Tongue (tissue), 2 donors: Measurements from ENCODE around the gene PHYHD1. TPM values are rescaled to one million over a fixed set of nuclear protein-coding genes. Genes with fewer than 3 reads are reported as not detected.
"Not testable (repeated sequence)": the region's sequence is repeated elsewhere in the genome, so short reads cannot be mapped to it uniquely, and the experiment has no call there.

Source experiments
- DNase-seq: peaks from one replicate; pipeline ENCODE4 v3.0.0-alpha.2; 2015
- total RNA-seq: library from RNA; depleted of rRNA; stranded (reverse); fragments of >200 nt; gene quantifications from one replicate; pipeline ENCODE4 v1.2.3, GENCODE V29; 2014

The PHYHD1 gene
- total RNA-seq, 1 donor from 2014 or later = 26.0 TPM

GRCh38 chr9:128923493-128923883 is 2.7 kb downstream of the PHYHD1 start:
- DNase-seq = no peak

- peak; percentile 77 for DNase-seq
These were observed 7.1 kb downstream of the PHYHD1 start for GRCh38 chr9:128927731-128928411.

GRCh38 chr9:128928624-128929023 is 7.8 kb downstream of the PHYHD1 start:
- no peak for DNase-seq

DNA sequence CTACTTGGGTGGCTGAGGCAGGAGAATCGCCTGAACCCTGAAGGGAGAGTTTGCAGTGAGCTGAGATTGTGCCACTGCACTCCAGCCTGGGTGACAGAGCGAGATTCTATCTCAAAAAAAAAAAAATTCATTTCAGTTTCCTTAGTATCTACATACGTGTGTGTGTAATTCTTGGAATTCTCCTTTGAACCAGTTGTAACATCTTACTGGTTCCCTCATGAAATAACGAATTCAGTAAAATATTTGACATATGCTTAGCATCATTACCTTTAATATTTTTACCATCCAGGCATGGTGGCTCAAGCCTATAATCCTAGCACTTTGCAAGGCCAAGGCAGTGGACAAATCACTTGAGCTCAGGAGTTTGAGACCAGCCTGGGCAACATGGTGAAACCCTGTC is 8.8 kb downstream of the PHYHD1 start:
- no peak for DNase-seq

DNA sequence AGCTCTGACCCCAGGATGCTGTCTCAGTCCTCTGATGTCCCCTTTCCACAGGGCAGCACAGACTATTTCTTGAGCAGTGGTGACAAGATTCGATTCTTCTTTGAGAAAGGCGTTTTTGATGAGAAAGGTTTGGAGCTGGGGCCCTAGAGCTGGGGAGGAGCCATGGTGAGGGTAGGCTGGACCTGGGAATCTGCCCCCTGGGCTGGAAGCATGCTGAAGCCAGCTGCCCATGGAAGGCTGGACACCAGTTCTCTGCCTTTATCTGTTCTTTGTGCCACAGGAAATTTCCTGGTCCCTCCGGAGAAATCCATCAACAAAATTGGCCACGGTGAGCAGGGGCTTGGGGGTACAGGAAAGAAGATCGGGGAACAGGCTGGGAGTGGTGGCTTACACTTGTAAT is 12.9 kb downstream of the PHYHD1 start:
- DNase-seq = no peak

DNA sequence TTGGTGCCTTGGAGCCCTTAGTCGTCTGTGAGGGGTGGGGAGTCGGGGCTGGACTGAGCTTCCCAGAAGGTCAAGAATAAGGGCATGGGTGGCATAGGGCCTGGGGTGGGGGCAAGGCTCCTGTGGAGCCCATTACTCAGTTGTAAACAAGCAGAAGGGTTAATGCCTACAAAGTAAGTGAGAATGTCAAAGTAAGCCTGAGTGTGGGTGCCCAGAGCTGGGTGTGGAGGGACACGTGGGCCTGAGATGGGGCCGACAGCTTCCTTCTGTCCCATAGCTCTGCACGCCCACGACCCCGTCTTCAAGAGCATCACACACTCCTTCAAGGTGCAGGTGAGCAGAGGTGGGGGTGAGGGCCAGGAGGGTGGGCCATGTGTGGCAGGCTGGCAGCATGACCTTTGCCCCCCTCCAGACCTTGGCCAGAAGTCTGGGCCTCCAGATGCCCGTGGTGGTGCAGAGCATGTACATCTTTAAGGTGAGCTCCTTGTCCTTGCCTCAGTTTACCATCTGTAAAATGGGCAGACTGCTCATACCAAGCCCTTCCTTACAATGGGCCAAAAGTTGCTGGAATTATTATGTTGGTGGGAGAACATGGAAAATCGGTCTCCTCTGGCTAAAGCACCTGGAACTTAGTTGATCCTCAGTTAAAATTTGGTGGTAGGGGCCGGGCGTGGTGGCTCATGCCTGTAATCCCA is 15.5 kb downstream of the PHYHD1 start:
- no peak for DNase-seq

DNA sequence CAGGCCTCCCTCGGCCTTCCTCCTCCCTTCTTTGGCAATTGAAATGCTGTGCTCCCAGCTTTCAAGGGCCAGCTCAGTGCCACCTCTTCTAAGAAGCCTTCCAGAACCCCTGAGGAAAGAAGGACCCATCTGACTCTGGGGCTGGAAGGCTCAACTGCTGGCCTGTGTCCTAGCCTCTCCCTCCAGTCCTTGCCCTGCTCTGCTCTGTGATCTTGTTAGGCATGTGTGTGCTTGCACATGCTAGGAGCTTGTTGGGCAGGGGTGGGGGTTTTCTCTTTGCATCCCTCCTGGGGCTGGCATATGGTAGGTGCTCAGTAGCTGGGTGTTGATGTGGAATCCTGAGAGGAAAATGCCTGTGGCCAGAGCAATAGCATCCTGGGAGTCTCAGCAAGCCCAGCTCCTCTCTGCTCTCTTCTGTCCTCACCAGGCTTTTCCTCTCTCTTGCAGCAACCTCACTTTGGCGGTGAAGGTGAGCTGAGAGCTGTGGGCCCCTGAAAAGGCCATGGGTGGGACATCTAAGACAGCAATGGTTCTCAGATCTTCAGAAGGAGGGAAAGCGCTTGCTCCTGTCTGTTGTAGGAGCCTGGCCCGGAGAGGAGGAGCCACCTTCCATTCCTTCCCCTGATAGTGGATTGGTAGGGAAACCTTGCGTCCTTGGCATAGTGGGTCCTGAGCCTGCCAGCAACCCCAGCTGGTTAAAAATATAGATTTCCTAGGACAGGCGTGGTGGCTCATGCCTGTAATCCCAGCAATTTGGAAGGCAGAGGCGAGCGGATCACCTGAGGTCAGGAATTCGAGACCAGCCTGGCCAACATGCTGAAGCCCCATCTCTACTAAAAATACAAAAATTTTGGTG is 16.8 kb downstream of the PHYHD1 start:
- DNase-seq = no peak

DNA sequence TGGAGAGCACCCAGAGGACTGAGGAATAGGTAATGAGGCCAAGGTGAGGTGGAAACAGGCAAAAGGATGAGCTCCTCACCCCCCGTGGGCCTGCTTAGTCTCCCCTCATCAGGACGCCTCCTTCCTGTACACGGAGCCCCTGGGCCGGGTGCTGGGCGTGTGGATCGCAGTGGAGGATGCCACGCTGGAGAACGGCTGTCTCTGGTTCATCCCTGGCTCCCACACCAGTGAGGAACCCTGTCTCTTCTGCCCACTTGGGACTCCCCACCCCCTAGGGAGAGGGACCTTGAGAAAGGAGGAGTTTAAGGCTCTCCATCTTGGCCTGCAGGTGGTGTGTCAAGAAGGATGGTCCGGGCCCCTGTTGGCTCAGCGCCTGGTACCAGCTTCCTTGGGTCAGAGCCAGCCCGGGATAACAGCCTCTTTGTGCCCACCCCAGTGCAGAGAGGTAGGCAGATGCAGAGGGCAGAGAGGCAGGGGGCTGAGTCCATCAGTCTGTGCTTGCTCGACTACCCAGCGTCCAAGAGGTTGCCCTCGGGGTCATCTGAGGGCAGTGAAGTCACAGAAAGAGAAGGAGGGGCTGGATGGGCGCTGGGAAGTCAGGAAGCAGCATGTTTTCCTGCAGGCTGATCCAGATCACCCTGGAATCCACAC is 19.6 kb downstream of the PHYHD1 start:
- DNase-seq = no peak

DNA sequence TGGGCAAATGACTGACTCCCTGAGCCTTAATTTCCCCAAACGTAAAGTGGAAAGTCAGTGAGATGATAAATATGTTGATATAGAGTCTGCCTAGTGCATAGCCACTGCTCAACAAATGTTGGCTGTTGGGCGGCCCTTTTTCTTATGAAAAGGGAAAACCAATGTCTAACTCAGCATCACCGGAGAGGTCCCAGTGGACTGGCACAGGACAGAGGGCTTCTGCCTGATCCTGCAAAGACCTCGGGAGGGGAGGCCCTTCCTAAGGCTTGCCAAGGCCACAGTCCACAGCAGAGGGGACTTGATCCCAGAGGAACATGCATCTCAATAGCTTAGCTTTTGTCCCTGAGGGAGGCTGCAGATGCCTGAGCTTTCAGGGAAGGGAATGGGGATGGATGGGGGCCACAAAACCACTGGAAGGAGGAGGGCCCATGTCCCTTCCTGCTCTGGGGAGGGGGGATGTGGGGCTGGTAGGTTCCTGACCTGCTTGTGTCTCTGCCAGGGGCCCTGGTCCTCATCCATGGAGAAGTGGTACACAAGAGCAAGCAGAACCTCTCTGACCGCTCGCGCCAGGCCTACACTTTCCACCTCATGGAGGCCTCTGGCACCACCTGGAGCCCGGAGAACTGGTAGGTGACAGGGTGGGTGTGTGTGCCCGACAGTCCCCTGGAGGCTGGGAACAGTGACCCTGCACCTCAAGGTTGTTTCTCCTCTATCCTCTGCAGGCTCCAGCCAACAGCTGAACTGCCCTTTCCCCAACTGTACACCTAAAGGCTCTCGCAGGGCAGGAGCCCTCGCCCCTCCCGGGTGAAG is 20.4 kb downstream of the PHYHD1 start:
- no peak for DNase-seq

- DNase-seq = no peak
These were observed 23.2 kb downstream of the PHYHD1 start for GRCh38 chr9:128943832-128944620.

DNA sequence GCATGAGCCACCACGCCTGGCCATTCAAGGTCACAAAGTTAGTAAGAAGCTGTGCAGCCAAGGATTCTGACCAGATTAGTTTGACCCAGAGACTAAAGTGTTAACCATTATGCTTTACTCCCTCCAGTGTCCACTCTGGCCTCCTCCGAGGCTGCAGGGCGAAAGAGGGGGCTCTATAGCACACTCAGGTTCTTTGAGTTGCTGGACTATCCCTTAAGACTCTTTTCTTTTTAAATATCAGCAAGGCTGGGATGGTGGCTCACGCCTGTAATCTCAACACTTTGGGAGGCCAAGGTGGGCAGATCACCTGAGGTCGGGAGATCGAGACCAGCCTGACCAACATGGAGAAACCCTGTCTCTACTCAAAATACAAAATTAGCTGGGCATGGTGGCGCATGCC is 24.2 kb downstream of the PHYHD1 start:
- not testable (repeated sequence) for DNase-seq

GRCh38 chr9:128945798-128946501 is 25.2 kb downstream of the PHYHD1 start:
- DNase-seq = no peak

- DNase-seq = no peak
These were observed 25.9 kb downstream of the PHYHD1 start for GRCh38 chr9:128946571-128947276.

GRCh38 chr9:128947277-128947526 is 26.4 kb downstream of the PHYHD1 start:
- DNase-seq = no peak

DNA sequence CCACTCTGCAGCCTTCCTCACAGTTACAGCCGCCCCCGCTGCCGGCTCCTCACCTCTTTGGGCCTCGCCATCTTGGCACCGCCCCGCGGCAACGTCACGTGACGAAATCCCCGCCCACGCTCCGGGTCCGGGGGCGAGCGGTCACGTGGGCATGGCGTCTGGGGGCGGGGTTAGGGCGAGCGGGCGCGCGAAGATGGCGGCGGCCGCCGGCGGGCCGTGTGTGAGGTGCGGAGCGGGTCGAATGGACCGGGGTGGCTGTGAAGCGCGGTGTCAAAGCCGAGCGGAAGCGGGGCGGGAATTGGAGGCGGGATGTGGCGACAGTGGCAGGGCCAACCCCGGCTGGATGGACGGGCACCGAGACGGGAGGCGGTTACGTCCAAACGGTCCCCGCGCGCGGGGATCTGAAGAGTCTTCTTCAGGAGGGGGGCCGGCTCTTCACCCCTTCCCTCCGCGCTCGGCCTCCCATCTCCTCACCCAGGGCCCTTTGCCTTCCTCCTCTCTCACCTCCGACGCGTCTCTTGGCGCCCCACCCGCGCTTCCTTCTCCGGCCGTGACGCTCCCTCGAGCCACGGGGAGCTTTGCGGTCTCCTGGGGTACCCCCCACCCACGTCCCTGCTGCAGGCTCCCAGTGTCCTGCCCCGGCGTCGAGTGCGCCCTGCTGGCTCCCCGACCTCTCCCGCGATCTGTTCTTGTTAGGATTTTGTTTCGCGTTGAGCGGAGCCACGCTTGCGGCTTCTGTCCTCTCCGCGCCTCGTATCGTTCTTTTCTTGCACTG is 26.9 kb downstream of the PHYHD1 start, which contains the start of the genes DOLK and NUP188:
Gene DOLK, minus strand, starts transcription at position 77 of the 775 bp plus-strand sequence. CDS start 300 bp downstream, outside the sequence.
Gene NUP188, plus strand, starts transcription at position 173 of the 775 bp plus-strand sequence. Its CDS starts 21 bp downstream, at position 194.
- DNase-seq = peak; percentile 98

GRCh38 chr9:128961403-128961802 is 40.6 kb downstream of the PHYHD1 start:
- not testable (repeated sequence) for DNase-seq

- DNase-seq = no peak
These were observed 48.7 kb downstream of the PHYHD1 start for GRCh38 chr9:128969491-128969890.

DNA sequence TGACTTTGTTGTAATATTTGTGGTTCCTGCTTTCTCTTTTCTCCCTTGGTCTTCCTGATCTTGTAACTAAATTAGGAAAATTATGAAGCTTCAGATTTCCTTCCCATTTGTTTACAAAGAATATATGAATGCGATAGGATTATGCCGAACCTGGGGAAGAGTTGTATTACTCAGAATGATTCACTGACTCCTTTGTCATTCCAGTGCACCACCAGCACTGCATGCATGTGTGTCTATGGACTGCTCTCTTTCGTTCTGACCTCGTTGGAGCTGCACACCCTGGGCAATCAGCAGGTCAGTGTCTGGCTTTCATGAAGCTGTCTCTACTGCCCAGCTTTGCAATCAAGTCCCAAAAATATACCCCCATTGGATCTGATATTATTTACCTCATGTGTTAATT is 52.2 kb downstream of the PHYHD1 start:
- DNase-seq = no peak

DNA sequence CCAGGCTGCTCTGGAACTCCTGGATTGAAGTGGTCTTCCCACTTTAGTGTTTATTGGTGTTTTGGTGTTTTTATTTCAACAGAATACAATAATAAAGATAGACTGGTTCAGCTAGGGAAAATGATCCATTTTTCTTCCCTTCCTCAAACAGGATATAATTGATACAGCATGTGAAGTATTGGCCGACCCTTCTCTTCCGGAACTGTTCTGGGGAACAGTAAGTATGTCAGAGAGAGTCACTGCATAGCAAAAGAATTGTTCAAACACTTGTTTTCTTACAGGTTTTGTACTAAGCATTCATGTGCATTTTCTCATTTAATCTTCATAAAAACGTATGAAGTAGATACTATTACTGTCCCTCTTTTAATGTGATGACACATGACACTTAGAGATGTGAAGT is 58.3 kb downstream of the PHYHD1 start:
- DNase-seq = no peak
